Upper lobe of left lung (tissue), 4 donors: ENCODE measurements around the gene MEMO1.
A peak's percentile ranks its signal among the peaks of the same experiment; 100 is the strongest.

ENCODE experiments used
- EP300 ChIP-seq, 4 donors: sonication (generic); formaldehyde crosslinking; IDR thresholded peaks; one replicate each; pipeline ENCODE4 v1.5.1; 2017; ENCODE audit warnings: antibody characterized with exemption in 4 of 4, control low read depth in 2 of 4
- POLR2A ChIP-seq, 4 donors: fragments of 450-650 bp; IDR thresholded peaks; one replicate each; pipeline ENCODE4 v1.5.1; 2016 to 2017; ENCODE audit warnings: antibody characterized with exemption in 4 of 4, mild to moderate bottlenecking in 2 of 4
- POLR2AphosphoS5 ChIP-seq, 2 donors: sonication (generic); formaldehyde crosslinking; IDR thresholded peaks; one replicate each; pipeline ENCODE4 v1.5.1; 2017; ENCODE audit warnings: antibody characterized with exemption in 2 of 2
- TF ChIP-seq, protein P1 (sequence below), 6 experiments: fragments of 450-650 bp in 4 of 6; fragments of 200-600 bp in 2 of 6; sonication (generic) in 2 of 6; IDR thresholded peaks; one replicate each; pipeline ENCODE4 v1.5.1; 2016 to 2019; ENCODE audit warnings: antibody characterized with exemption in 6 of 6

DNA sequence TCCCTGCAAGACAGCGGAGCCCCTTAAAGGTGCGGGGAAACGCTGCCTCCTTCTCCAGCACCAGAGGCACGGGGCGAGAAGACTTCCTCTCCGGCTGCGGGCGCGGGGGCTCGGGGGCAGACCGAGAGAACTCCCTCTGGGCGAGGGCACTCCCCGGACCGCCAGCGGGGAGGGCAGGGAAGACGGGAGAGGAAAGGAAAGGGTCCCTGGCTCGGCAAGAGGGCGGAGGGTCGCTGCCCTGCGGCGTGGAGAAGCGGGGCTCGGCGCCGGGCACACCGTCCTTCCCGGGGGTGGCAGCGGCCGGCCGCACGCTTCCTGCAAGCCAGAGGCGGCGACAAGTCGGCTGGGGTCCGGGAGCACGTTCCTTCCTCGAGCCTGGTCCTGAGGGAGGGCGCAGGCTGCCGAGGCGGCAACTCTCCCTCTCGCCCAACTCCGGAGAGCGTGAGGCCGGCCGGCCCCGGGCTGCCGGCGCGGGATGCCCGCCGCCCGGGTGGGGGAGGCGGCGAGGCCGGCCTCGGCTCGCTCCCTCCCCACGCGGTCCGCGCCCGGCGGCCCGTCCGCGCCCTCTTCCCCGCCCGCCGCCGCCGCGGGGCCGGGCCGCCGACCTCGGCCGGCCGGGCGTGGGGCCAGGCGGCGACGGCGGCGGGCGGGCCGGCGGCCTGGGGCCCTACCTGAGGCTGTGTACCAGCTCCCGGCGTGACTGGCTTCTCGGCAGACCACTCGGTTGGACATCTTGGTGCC, 1.1 kb downstream of the MEMO1 start:
- TF ChIP-seq EP300 (IDR thresholded peaks at IDR 0.05) (no peak), POLR2A (IDR thresholded peaks at IDR 0.05) (peak in 2 of 4 donors; percentile 10 to 17), POLR2AphosphoS5 (IDR thresholded peaks at IDR 0.05) (no peak)
- TF ChIP-seq, protein P1, sequence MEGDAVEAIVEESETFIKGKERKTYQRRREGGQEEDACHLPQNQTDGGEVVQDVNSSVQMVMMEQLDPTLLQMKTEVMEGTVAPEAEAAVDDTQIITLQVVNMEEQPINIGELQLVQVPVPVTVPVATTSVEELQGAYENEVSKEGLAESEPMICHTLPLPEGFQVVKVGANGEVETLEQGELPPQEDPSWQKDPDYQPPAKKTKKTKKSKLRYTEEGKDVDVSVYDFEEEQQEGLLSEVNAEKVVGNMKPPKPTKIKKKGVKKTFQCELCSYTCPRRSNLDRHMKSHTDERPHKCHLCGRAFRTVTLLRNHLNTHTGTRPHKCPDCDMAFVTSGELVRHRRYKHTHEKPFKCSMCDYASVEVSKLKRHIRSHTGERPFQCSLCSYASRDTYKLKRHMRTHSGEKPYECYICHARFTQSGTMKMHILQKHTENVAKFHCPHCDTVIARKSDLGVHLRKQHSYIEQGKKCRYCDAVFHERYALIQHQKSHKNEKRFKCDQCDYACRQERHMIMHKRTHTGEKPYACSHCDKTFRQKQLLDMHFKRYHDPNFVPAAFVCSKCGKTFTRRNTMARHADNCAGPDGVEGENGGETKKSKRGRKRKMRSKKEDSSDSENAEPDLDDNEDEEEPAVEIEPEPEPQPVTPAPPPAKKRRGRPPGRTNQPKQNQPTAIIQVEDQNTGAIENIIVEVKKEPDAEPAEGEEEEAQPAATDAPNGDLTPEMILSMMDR (IDR thresholded peaks at IDR 0.05): no peak
